ENCODE data around the gene TNFSF9.
A peak's percentile ranks its signal among the peaks of the same experiment; 100 is the strongest.
"Not testable (repeated sequence)": the region's sequence is repeated elsewhere in the genome, so short reads cannot be mapped to it uniquely, and the experiment has no call there.

Gene TNFSF9

DNA sequence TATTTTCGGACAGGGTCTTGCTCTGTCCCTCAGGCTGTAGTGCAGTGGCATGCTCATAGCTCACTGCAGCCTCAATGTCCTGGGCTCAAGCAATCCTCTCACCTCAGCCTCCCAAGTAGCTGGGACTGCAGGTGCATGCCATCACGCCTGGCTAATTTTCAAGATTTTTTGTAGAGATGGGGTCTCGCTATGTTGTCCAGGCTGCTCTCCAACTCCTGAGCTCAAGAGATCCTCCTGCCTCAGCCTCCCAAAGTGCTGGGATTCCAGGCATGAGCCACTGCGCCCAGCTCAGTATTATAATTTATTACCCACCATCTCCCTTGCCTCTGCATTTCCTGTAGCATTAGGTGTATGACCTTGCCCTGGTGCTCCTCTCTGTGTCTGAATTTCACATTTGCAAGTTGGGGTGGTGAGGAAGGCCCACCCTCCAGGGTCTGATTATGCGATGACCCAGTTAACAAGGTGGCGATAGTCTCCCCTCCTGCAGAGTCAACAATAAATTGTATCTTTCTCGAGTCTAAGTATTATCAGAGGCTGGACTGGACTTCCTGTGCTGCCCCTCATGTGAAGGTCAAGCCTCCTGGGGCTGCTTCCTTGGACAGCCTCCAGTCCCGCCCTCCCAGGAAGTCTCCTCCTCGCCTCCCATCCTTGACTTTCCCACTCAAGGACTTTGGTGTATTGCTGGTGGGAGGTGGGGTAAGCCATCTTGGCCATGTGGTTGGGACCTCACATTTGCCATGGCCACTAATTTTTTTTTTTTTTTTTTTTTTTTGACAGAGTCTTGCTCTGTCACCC, 27.2 kb upstream of the TNFSF9 start:
- no peak for FAIRE-seq
- DNase-seq (ENCODE audit: insufficient read length, low spot score) = no peak

DNA sequence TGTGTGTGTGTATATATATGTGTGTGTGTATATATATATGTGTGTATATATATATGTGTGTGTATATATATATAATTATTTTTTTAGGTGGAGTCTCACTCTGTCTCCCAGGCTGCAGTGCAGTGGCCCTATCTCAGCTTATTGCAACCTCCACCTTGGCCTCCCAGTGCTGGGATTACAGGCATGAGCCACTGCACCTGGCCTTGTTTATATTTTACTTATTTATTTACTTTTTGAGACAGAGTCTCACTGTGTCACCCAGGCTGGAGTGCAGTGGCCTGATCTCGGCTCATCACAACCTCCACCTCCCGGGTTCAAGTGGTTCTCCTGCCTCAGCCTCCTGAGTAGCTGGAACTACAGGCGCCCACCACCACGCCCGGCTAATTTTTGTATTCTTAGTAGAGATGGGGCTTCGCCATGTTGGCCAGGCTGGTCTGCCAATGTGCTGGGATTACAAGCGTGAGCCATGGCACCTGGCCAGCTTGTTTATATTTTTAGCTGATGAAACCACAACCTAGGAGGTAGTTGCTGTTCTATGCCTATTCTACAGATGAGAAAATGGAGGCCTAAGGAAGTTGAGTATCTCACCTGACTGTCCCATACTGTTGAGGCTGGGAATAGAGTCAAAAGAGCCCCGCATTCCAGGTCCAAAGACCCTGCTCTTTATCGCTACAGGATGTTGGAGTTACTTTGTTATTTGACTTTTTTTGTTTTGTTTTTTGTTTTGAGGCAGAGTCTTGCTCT, 22.6 kb upstream of the TNFSF9 start:
- FAIRE-seq; DNase-seq (ENCODE audit: insufficient read length, low spot score): not testable (repeated sequence)

DNA sequence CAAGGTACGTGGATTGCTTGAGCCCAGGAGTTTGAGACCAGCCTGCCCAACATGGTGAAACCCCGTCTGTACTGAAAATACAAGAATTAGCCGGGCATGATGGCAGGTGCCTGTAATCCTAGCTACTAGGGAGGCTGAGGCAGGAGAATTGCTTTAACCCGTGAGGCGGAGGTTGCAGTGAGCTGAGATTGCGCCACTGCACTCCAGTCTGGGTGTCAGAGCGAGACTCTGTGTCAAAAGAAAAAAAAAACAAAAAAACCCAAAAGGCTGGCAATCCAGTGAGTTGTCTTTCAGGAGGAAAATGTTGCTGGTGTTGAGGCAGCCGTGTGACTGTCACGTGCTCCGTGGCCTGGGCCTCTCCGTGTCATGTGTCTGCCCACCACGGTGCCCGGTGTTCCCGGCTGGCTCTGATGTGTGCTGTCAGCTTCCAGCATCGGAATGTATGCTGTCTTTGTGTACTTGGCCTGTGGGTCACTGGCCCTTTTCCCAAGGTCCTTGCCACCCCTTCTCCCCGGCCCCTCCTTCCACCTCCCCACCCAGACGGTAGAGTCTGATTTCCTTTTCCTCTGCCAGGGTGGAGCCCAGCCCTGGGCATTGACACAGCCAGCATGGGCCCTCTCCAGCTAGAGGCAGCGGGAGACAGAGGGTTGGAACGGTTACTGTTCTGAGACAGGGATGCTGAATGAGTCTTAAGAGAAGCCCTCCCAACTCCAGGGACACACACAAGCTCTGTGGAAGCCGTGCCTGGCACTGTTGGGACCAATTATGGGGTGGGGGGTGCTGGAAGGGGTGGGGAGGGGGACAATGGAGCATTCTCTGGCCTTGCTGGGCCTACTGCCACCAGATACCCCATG, 21.5 kb upstream of the TNFSF9 start:
- DNase-seq (ENCODE audit: insufficient read length, low spot score) = no peak
- no peak for FAIRE-seq

DNA sequence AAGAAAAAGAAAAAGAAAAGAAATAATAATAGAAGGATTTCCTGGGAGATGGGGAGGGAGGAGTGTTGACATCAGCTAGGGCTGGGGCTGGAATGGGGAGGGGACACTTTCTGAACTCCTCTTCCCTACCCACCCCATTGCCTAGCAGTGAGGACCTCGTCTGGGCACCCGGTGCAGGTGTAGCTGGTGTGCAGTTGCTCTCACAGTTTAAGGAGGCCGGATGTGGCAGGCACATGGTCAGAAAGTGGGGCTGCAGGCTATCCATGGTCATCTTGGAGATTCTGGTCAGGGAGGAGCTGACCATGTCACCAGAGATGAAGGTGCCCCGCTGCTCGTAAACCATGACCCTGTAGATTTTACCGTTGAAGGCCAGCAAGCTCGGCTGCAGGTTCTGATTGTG, 20.2 kb upstream of the TNFSF9 start:
- FAIRE-seq = no peak

GRCh38 chr19:6514089-6514488, 16.7 kb upstream of the TNFSF9 start:
- FAIRE-seq = no peak
- DNase-seq (ENCODE audit: insufficient read length, low spot score) = no peak

More for the DNA sequence above, 20.2 kb upstream of the TNFSF9 start:
- DNase-seq (ENCODE audit: insufficient read length, low spot score) = no peak

DNA sequence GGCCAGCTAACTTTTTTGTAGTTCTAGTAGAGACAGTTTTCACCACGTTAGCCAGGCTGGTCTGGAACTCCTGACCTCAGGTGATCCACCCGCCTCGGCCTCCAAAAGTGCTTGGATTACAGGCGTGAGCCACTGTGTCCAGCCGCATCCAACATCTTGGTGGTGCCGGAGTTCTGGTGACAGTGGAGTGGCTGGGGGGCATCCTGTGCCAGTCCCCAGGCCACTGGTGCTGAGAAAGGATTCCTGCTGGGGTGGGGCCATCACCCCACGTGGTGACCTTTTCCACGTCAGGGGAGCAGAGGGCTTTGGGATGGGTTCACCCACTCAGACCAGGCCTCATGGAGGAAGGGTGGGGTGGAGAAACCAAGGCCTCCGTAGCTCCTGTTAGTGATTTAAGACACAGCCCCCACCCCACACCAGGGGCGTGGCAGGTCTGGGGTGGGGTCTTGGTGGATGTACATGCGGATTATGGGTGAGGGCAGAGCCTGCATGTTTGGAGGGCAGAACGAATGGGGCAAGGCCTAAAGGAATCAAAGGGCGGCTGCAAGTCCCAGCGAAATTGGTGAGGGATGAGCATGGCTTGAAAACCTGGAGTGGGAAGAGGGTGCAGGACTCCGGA, 15.8 kb upstream of the TNFSF9 start:
- FAIRE-seq = no peak
- no peak for DNase-seq (ENCODE audit: insufficient read length, low spot score)

DNA sequence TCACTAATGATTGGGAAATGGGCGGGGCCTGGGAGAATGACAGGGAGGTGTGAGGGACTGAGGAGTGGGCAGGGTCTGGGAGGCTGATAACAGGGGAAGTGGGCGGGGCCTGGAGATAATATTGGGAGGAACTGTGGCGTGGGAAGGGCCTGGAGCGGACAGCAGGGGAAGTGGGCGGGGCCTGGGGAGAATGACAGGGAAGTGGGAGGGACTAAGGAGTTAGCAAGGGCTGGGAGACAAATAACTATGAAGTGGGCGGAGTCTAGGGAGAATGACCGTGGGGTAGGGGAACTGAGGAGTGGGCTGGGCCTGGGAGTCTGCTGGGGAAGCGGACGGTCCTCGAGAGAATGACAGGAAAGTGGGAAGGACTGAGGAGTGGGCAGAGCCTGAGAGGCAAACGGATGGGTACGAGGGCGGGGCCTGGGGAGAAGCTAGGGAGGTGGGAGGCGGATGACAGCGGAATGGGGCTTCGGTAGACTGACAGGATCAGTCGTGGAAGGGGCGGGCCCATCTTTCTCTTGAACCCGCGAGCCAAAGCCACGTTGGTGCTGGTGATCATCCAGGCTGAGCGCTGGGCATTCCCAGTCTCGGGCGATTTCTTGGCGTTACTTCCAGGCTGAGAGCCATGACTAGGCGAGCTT, 14.7 kb upstream of the TNFSF9 start:
- peak; percentile 81 for DNase-seq (ENCODE audit: insufficient read length, low spot score)
- peak; percentile 95 for FAIRE-seq

GRCh38 chr19:6516659-6517291, 14.1 kb upstream of the TNFSF9 start:
- FAIRE-seq = peak; percentile 97

DNA sequence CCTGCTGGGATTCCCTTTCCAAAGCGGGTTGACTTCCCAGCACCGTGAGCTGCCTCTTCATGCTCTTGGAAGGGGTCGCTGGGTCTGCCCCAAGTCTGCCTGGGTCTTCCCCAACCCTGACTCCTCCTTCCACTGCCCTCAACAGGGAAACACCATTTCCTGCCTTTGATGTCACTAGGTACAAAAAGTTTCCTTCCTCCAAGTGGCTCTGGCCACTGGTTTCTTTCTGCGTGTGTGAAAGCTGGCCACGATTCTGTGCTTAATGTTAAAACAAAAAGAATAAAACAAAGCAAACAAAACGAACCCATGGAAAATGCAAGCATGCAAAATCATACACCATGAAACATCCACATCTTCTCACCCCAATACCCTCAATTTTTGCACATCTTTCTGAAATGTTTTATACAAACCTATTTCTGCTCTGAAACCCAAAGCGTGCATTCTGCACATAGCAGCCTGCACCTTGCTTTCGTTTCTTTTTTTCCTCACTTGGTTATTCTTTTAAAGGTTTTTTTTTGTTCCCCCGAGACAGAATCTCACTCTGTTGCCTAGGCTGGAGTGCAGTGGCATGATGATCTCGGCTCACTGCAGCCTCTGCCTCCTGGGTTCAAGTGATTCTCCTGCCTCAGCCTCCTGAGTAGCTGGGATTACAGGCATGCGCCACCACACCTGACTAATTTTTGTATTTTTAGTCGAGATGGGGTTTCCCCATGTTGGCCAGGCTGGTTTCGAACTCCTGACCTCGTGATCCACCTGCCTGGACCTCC, 12.5 kb upstream of the TNFSF9 start:
- DNase-seq (ENCODE audit: insufficient read length, low spot score) (no peak), FAIRE-seq (peak; percentile 91)

More at GRCh38 chr19:6516659-6517291, 14.1 kb upstream of the TNFSF9 start:
- no peak for DNase-seq (ENCODE audit: insufficient read length, low spot score)

DNA sequence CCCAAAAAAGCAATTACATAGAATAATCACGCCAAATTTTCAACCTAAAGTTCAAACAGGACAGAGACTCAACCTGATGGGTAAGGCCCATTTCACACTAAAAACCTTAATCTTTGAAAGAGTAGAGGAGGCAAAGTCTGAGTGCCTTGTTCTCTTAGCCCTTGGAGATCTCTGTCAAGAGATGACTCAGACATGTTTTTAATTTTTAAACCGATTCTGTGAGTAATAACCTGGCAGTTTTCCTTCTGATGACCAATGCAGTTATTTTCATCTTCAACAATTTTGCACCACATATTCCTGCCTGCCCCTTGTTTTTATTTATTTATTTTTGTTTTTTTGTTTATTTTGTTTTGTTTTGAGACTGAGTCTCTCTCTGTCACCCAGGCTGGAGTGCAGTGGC, 11.5 kb upstream of the TNFSF9 start:
- no peak for DNase-seq (ENCODE audit: insufficient read length, low spot score)
- FAIRE-seq = no peak

GRCh38 chr19:6521718-6522646, 8.8 kb upstream of the TNFSF9 start:
- DNase-seq (ENCODE audit: insufficient read length, low spot score) = no peak
- FAIRE-seq = peak; percentile 98

- FAIRE-seq (no peak), DNase-seq (ENCODE audit: insufficient read length, low spot score) (no peak)
Measured at GRCh38 chr19:6522712-6523111, 8.1 kb upstream of the TNFSF9 start.

GRCh38 chr19:6524311-6524710, 6.5 kb upstream of the TNFSF9 start:
- DNase-seq (ENCODE audit: insufficient read length, low spot score) (no peak), FAIRE-seq (no peak)

DNA sequence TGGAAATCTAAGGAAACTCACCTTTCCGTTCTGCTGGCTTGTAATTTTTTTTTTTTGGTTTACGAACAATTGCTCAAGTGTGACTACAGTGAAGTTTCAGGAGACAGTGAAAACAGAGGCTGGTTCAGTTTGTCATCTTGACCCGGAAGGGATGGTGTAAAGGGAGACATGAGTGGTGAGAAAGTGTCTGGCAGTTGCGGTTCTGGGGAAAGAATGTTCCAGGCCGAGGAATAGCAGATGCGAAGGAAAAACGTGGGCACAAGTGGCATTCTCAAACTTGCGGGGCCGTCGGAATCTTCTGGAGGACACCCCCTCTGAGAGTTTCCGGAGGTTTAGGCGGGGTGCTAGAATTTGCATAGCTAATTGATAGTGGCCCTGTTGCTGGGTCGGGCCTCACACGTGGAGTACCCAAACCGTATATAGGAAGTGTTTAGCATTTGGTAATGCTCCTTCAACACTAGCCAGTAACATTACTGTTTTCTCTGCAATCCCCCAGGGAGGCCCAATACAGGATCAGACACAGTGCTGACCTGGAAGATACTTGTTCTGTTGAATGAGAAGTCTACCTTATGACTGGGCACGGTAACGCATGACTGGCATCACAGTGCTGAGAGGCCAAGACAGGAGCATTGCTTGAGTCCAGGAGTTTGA, 2.8 kb upstream of the TNFSF9 start:
- DNase-seq (ENCODE audit: insufficient read length, low spot score) = peak; percentile 69

DNA sequence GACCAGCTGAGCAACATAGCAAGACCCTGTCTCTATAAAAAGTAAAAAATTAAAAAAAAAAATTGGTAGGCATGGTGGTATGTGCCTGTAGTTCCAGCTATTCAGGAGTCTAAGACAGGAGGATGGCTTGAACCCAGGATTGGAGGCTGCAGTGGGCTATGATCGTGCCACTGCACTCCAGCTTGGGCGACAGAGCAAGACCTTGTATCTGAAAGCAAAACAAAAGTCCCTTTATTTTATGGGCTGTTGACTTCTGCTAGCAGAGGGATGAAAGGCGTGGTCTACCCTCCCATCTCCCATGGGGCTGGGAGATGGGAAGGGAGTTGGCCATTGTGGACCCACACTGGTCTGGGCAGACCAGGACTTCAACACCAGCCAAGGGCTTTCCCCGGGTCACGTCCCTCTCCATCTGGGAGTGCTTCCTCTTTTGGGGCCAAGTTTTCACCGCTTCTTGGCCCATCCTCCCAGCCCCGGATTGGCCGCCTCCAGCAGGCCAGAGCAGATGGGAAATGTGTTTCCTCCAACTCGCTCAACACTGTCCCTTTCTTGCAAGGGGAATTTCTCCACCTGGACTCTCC, 2.2 kb upstream of the TNFSF9 start:
- FAIRE-seq (peak; percentile 78), DNase-seq (ENCODE audit: insufficient read length, low spot score) (no peak)

More for the DNA sequence above, 2.8 kb upstream of the TNFSF9 start:
- peak; percentile 95 for FAIRE-seq

DNA sequence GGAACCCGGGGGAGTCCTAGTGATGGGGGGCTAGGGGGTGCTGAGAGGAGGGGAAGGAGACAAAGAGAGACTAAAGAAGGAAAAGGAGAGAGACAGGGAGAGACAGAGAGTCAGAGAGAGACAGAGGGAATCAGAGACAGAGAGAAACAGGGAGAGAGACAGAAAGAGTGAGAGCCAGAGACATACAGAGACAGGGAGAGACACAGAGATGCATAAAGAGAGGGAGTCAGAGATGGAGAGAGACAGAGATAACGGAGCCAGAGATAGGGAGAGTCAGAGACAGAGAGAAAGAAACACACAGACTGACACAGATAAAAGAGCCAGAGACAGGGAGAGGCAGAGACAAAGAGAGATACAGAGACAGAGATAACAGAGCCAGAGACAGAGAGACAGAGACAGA, 1.5 kb upstream of the TNFSF9 start:
- peak; percentile 84 for FAIRE-seq
- DNase-seq (ENCODE audit: insufficient read length, low spot score) = no peak

- FAIRE-seq = peak; percentile 69
- DNase-seq (ENCODE audit: insufficient read length, low spot score) = no peak
Measured at GRCh38 chr19:6529937-6530385, 865 bp upstream of the TNFSF9 start.

Measured in GM19239 (cell line).